Endodermal cell (in vitro differentiated cells): ENCODE data around the gene STIM1. TPM values are rescaled to one million over a fixed set of nuclear protein-coding genes. Genes with fewer than 3 reads are reported as not detected.

Source experiments
- DNase-seq: peaks from one replicate; pipeline ENCODE4 v3.0.0-alpha.2; 2017
- H3K27ac ChIP-seq: 2 replicates; pipeline ENCODE4 v1.5.1; 2013; ENCODE audit warnings: mild to moderate bottlenecking, low read depth, low read length, moderate library complexity
- H3K27me3 ChIP-seq: 2 replicates; pipeline ENCODE4 v1.6.1; 2013; ENCODE audit warnings: mild to moderate bottlenecking, low read length, moderate library complexity; ENCODE audit not compliant: insufficient read depth, control insufficient read depth, poor library complexity, severe bottlenecking
- H3K36me3 ChIP-seq: 2 replicates; pipeline ENCODE4 v1.7.0; 2013; ENCODE audit warnings: mild to moderate bottlenecking, low read length, moderate library complexity; ENCODE audit not compliant: control insufficient read depth, insufficient read depth
- H3K4me1 ChIP-seq: one replicate; pipeline ENCODE4 v1.7.0; 2013; ENCODE audit warnings: low read length; ENCODE audit not compliant: control insufficient read depth, insufficient read depth
- H3K4me3 ChIP-seq: 2 replicates; pipeline ENCODE4 v1.5.1; 2013; ENCODE audit warnings: mild to moderate bottlenecking, low read length, moderate library complexity
- H3K9ac ChIP-seq: 2 replicates; pipeline ENCODE4 v1.6.1; 2013; ENCODE audit warnings: mild to moderate bottlenecking, low read length, moderate library complexity; ENCODE audit not compliant: poor library complexity, severe bottlenecking; ENCODE audit errors: extremely low read depth
- H3K9me3 ChIP-seq: 2 replicates; pipeline ENCODE4 v1.6.1; 2013; ENCODE audit warnings: mild to moderate bottlenecking, low read length, moderate library complexity; ENCODE audit not compliant: control insufficient read depth
- H3K27ac Mint-ChIP-seq: 2 replicates; pipeline ENCODE4 v1.8.0; 2020; ENCODE audit warnings: mixed read lengths
- H3K27me3 Mint-ChIP-seq: 2 replicates; pipeline ENCODE4 v1.8.0; 2021; ENCODE audit warnings: mild to moderate bottlenecking, mixed read lengths; ENCODE audit not compliant: insufficient read depth
- H3K36me3 Mint-ChIP-seq: 2 replicates; pipeline ENCODE4 v1.8.0; 2020; ENCODE audit warnings: low read depth, mixed read lengths
- H3K4me1 Mint-ChIP-seq: 2 replicates; pipeline ENCODE4 v1.8.0; 2020; ENCODE audit warnings: mixed read lengths
- H3K4me3 Mint-ChIP-seq: 2 replicates; pipeline ENCODE4 v1.8.0; 2020; ENCODE audit warnings: mild to moderate bottlenecking, moderate library complexity, mixed read lengths
- H3K9me3 Mint-ChIP-seq: 2 replicates; pipeline ENCODE4 v1.8.0; 2020; ENCODE audit warnings: mild to moderate bottlenecking, mixed read lengths
- CTCF ChIP-seq: fragments of 200-600 bp; sonication (generic); conservative IDR thresholded peaks from 2 replicates; pipeline ENCODE4 v1.5.0; 2021; ENCODE audit warnings: antibody characterized with exemption, mild to moderate bottlenecking
- WGBS, 2 experiments: methylation state at CpG; one replicate each; pipeline versions ENCODE4 v1.1.5 to v1.1.7; 2013; ENCODE audit warnings: missing lambda C conversion rate in 2 of 2, mixed read lengths in 1 of 2; ENCODE audit not compliant: insufficient coverage in 1 of 2, insufficient read length in 1 of 2; 5-methylcytosine and 5-hydroxymethylcytosine counted together
- total RNA-seq, 2 donors: library from RNA; stranded (reverse); fragmentation: NEBNext Ultra II Directional in 1 of 2; extraction: Animal tissue kit (Norgen Biotek cat#: 25700) in 1 of 2; gene quantifications; 2 replicates in 1 of 2; 3 replicates in 1 of 2; pipeline ENCODE4 v1.2.1, GENCODE V29; 2021

The STIM1 gene
- total RNA-seq, 2 donors from 2014 or later: 20.9 to 27.9 TPM

GRCh38 chr11:3817181-3817800, 38.2 kb upstream of the STIM1 start:
- Mint-ChIP-seq H3K9me3 (no peaks in the 10 kb centered on the region), H3K36me3 (peaks cover 15% of the 10 kb centered on the region), H3K27me3 (no peaks in the 10 kb centered on the region), H3K4me3 (no peak overlapping the region), H3K4me1 (peaks cover 5% of the 10 kb centered on the region), H3K27ac (peak overlapping the region; percentile 30)
- Histone ChIP-seq H3K27ac (no peak overlapping the region), H3K9ac (no peak overlapping the region), H3K4me3 (no peak overlapping the region), H3K4me1 (no peaks in the 10 kb centered on the region), H3K27me3 (no peaks in the 10 kb centered on the region), H3K36me3 (no peaks in the 10 kb centered on the region), H3K9me3 (no peaks in the 10 kb centered on the region)
- WGBS, 2 experiments: 88 to 93% methylated on average over 8 to 10 of the region's 10 CpGs
- DNase-seq: no peak
- TF ChIP-seq CTCF: no peak

GRCh38 chr11:3820971-3821370, 34.5 kb upstream of the STIM1 start:
- no peak for DNase-seq
- Histone ChIP-seq H3K9me3 (no peaks in the 10 kb centered on the region), H3K36me3 (peaks cover 10% of the 10 kb centered on the region), H3K27ac (no peak overlapping the region), H3K9ac (no peak overlapping the region), H3K4me3 (no peak overlapping the region), H3K27me3 (no peaks in the 10 kb centered on the region), H3K4me1 (no peaks in the 10 kb centered on the region)
- WGBS, 2 experiments: 91 to 100% methylated on average over 2 of the region's 2 CpGs
- Mint-ChIP-seq H3K27me3 (no peaks in the 10 kb centered on the region), H3K4me1 (peaks cover 6% of the 10 kb centered on the region), H3K36me3 (peaks cover 16% of the 10 kb centered on the region), H3K9me3 (no peaks in the 10 kb centered on the region), H3K27ac (no peak overlapping the region), H3K4me3 (no peak overlapping the region)
- TF ChIP-seq CTCF: no peak

GRCh38 chr11:3822312-3822711, 33.2 kb upstream of the STIM1 start:
- Mint-ChIP-seq H3K36me3 (peaks cover 20% of the 10 kb centered on the region), H3K9me3 (no peaks in the 10 kb centered on the region)
- no peak overlapping the region for H3K4me3 ChIP-seq

More at GRCh38 chr11:3822312-3822711, 33.2 kb upstream of the STIM1 start:
- Histone ChIP-seq H3K9me3 (no peaks in the 10 kb centered on the region), H3K27ac (no peak overlapping the region), H3K9ac (no peak overlapping the region), H3K36me3 (peaks cover 16% of the 10 kb centered on the region), H3K4me1 (no peaks in the 10 kb centered on the region), H3K27me3 (no peaks in the 10 kb centered on the region)
- Mint-ChIP-seq H3K27ac (no peak overlapping the region), H3K4me1 (peaks cover 4% of the 10 kb centered on the region), H3K27me3 (no peaks in the 10 kb centered on the region), H3K4me3 (no peak overlapping the region)
- 88 to 95% methylated on average over 1 to 7 of the region's 7 CpGs for WGBS, 2 experiments
- DNase-seq: no peak
- no peak for TF ChIP-seq CTCF
